Measurements from ENCODE around the gene MACROD1. TPM values are rescaled to one million over a fixed set of nuclear protein-coding genes. Genes with fewer than 3 reads are reported as not detected.

The MACROD1 gene
- total RNA-seq, 1 experiment from 2014 or later = 26.3 TPM

- Histone ChIP-seq H3K27ac (no peak overlapping the region), H3K9me3 (replicated peaks) (no peaks in the 10 kb centered on the region), H3K27me3 (no peaks in the 10 kb centered on the region), H3K4me3 (no peak overlapping the region), H3K36me3 (peaks cover 29% of the 10 kb centered on the region), H3K4me1 (peaks cover 30% of the 10 kb centered on the region)
- no peak for DNase-seq
These were observed 165.0 kb downstream of the MACROD1 start for GRCh38 chr11:64000740-64001483.

DNA sequence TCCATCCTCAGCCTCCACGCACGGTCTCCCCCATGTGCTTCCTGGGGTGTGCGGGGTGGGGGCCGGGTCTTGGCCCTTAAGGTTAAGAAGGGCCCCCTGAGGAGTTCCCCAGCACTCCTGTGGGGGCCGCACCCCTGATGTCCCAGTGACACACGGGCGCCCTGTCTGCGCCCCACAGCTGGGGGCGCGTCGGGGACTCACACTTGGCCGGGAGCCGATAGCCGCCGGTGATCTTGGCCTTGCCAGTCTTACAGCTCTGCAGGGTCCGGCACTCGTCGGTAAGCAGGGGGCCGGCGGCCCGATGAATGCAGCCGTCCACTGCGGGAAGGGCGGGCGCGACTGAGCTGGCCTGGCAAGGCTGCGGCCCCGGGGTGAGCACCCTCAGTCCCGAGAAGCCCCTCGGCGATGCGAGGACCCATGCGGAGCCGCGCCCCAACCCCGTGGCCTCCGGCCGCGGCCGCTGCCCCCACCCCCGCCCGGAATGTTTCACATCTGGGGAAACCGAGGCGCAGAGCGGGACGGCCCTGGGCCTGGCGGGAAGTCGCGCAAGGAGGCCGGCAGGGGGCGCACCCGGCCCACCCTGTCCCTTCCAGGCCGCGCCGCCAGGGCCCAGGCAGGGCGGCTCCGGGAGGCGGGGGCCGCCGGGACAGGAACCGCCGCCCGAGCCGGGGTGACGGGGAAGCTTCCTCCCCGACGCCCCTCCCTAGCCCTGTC is 165.7 kb downstream of the MACROD1 start:
- H3K4me1 ChIP-seq = peaks cover 26% of the 10 kb centered on the region
- H3K27ac ChIP-seq = no peak overlapping the region
- peaks cover 32% of the 10 kb centered on the region for H3K36me3 ChIP-seq
- no peak overlapping the region for H3K4me3 ChIP-seq
- H3K9me3 ChIP-seq (replicated peaks) = no peaks in the 10 kb centered on the region
- no peaks in the 10 kb centered on the region for H3K27me3 ChIP-seq
- DNase-seq = no peak

GRCh38 chr11:63999349-64000025 is 166.4 kb downstream of the MACROD1 start:
- no peak for DNase-seq
- Histone ChIP-seq H3K36me3 (peaks cover 35% of the 10 kb centered on the region), H3K4me3 (no peak overlapping the region), H3K4me1 (peaks cover 26% of the 10 kb centered on the region), H3K27me3 (no peaks in the 10 kb centered on the region), H3K27ac (no peak overlapping the region), H3K9me3 (replicated peaks) (no peaks in the 10 kb centered on the region)

GRCh38 chr11:63998558-63999348 is 167.2 kb downstream of the MACROD1 start:
- H3K4me3 ChIP-seq = no peak overlapping the region
- peaks cover 18% of the 10 kb centered on the region for H3K4me1 ChIP-seq
- DNase-seq = no peak
- H3K27me3 ChIP-seq = no peaks in the 10 kb centered on the region
- H3K9me3 ChIP-seq (replicated peaks) = no peaks in the 10 kb centered on the region
- H3K36me3 ChIP-seq = peaks cover 35% of the 10 kb centered on the region
- no peak overlapping the region for H3K27ac ChIP-seq

DNA sequence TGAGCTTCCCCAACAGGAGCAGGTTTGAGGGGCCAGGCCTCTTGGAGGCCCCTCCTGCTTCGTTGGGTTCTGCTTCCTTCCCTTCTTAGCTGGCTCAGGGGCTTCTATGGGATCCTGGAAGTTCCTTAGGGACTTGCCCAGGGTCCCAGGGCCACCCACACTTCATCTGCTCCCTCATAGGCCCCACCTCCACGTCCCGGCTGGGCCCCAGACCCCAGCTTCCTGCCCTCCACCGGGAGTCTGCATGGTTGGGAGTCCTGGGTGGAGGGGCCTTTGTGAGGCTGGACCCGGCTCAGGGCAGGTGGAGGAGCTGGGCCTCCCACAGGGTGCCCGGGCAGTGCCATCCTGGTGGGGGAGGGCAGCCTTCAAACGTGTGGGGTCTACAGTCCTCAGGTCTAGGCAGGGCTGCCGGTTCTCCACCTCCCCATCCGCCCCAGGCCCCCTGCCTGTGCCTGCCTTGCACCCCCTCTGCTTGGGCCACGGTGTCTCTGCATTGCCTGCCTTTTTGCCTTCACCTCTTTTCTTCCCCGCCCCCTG is 168.0 kb downstream of the MACROD1 start:
- H3K4me1 ChIP-seq = peaks cover 16% of the 10 kb centered on the region
- no peak for DNase-seq
- H3K4me3 ChIP-seq = no peak overlapping the region
- H3K27ac ChIP-seq = no peak overlapping the region
- H3K36me3 ChIP-seq = peaks cover 35% of the 10 kb centered on the region
- H3K9me3 ChIP-seq (replicated peaks) = no peaks in the 10 kb centered on the region
- H3K27me3 ChIP-seq = no peaks in the 10 kb centered on the region

GRCh38 chr11:63997104-63997700 is 168.7 kb downstream of the MACROD1 start:
- no peak for DNase-seq
- Histone ChIP-seq H3K9me3 (replicated peaks) (no peaks in the 10 kb centered on the region), H3K27me3 (no peaks in the 10 kb centered on the region), H3K36me3 (peaks cover 35% of the 10 kb centered on the region), H3K4me1 (peaks cover 9% of the 10 kb centered on the region), H3K27ac (no peak overlapping the region), H3K4me3 (no peak overlapping the region)

DNA sequence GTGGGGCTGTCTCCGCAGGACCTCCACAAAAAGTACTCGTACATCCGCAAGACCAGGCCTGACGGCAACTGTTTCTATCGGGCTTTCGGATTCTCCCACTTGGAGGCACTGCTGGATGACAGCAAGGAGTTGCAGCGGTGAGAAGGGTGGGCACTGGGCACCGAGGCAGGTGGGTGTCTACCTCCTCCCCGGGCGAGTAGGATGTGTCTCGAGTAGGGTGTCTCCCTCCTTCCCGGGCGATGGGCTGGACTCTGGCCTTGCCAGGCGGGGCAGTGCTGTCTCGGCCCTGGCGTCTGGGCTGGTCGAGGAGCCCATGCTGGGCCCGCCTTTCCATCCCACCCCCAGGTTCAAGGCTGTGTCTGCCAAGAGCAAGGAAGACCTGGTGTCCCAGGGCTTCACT is 169.4 kb downstream of the MACROD1 start:
- DNase-seq = no peak
- peaks cover 36% of the 10 kb centered on the region for H3K36me3 ChIP-seq
- no peaks in the 10 kb centered on the region for H3K27me3 ChIP-seq
- H3K27ac ChIP-seq = no peak overlapping the region
- peaks cover 2% of the 10 kb centered on the region; the same call in 1 of the 2 replicates for H3K4me1 ChIP-seq
- H3K4me3 ChIP-seq = no peak overlapping the region
- no peaks in the 10 kb centered on the region for H3K9me3 ChIP-seq (replicated peaks)

GRCh38 chr11:63993993-63994392 is 171.9 kb downstream of the MACROD1 start:
- peaks cover 45% of the 10 kb centered on the region for H3K36me3 ChIP-seq
- no peaks in the 10 kb centered on the region for H3K27me3 ChIP-seq
- H3K4me3 ChIP-seq = no peak overlapping the region
- no peak for DNase-seq
- H3K4me1 ChIP-seq = no peaks in the 10 kb centered on the region
- no peak overlapping the region for H3K27ac ChIP-seq
- no peaks in the 10 kb centered on the region for H3K9me3 ChIP-seq (replicated peaks)

GRCh38 chr11:63993100-63993499 is 172.8 kb downstream of the MACROD1 start:
- no peak for DNase-seq
- no peak overlapping the region for H3K4me3 ChIP-seq
- H3K36me3 ChIP-seq = peaks cover 43% of the 10 kb centered on the region
- H3K9me3 ChIP-seq (replicated peaks) = no peaks in the 10 kb centered on the region
- H3K27me3 ChIP-seq = no peaks in the 10 kb centered on the region
- H3K27ac ChIP-seq = no peak overlapping the region
- H3K4me1 ChIP-seq = no peaks in the 10 kb centered on the region

- Histone ChIP-seq H3K9me3 (replicated peaks) (no peaks in the 10 kb centered on the region), H3K27me3 (no peaks in the 10 kb centered on the region), H3K36me3 (peaks cover 30% of the 10 kb centered on the region), H3K27ac (no peak overlapping the region), H3K4me3 (no peak overlapping the region), H3K4me1 (0 out of 2 replicates have a peak, but pooled peaks cover 3% of the 10 kb centered on the region)
- DNase-seq = no peak
These were observed 174.4 kb downstream of the MACROD1 start for GRCh38 chr11:63991558-63991957.

GRCh38 chr11:63986932-63987513 is 178.9 kb downstream of the MACROD1 start:
- H3K27me3 ChIP-seq = no peaks in the 10 kb centered on the region
- H3K36me3 ChIP-seq = peaks cover 22% of the 10 kb centered on the region
- H3K4me1 ChIP-seq = peaks cover 3% of the 10 kb centered on the region; the same call in 1 of the 2 replicates
- H3K27ac ChIP-seq = peak overlapping the region; percentile 76
- H3K4me3 ChIP-seq = peak overlapping the region; percentile 84
- H3K9me3 ChIP-seq (replicated peaks) = no peaks in the 10 kb centered on the region
- no peak for DNase-seq

- peaks cover 20% of the 10 kb centered on the region for H3K36me3 ChIP-seq
- DNase-seq = peak; percentile 94 to 96
- H3K27ac ChIP-seq = peak within 1 kb of the TSS; percentile 76
- H3K4me3 ChIP-seq = peak within 1 kb of the TSS; percentile 84
- no peaks in the 10 kb centered on the region for H3K9me3 ChIP-seq (replicated peaks)
- H3K4me1 ChIP-seq = peaks cover 3% of the 10 kb centered on the region; the same call in 1 of the 2 replicates
- H3K27me3 ChIP-seq = no peaks in the 10 kb centered on the region
These were observed 179.6 kb downstream of the MACROD1 start, which contains the start of gene OTUB1 for GRCh38 chr11:63986156-63986931. OTUB1 (plus strand) TSS chr11:63986438; CDS start chr11:63986457, 19 bp downstream.

- Histone ChIP-seq H3K27me3 (no peaks in the 10 kb centered on the region), H3K27ac (peak overlapping the region; percentile 76; the same call in 1 of the 2 replicates), H3K4me3 (peak overlapping the region; percentile 84), H3K9me3 (replicated peaks) (no peaks in the 10 kb centered on the region), H3K36me3 (peaks cover 14% of the 10 kb centered on the region), H3K4me1 (peaks cover 3% of the 10 kb centered on the region; the same call in 1 of the 2 replicates)
- DNase-seq = no peak
These were observed 180.1 kb downstream of the MACROD1 start for GRCh38 chr11:63985812-63986155.

Data from SJCRH30 (cell line).